NCI-H2196 (cell line): ENCODE measurements around the gene FAF1.

Experiments
- DNase-seq: peaks from one replicate; lab custom pipeline; 2025; ENCODE audit not compliant: unreplicated experiment; lab: John Stamatoyannopoulos, UW

FAF1 gene

DNA sequence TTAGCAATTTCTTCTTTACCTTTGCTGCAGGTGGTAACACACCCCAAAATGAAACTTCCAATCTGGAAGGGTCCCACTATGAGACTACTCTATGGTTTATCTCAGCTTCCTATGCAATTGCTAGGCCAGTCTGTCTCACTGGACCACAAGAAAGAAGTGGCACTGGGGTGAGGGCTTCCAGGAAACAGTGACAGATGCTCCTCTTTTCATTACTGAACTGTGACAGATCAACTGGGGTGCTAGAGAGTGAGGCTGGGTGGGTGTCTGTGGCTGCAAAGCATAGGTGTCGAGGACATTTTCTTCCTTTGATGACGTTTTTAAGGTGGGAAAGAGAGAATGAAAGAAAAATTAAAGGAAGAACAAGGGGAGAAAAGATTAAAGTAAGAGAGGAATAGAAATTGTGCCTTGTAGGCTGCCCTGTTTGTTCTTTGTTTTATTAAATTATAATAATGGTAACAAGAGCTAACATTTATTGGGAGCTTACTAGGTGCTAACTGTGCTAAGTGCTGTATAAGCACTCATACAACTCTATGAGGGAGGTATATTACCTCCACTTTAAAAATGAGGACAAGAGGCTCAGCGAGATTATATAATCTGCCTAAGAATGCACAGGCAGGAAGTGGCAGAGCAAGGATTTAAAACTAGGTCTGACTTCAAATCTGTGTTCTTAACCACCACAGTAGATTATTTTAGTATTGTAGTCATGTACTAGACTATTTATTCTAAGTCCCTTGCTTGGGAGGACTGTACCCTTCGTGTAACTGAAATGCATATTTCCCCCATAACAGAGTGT lies 509.0 kb downstream of the FAF1 start:
- DNase-seq, result no peak

- no peak for DNase-seq
Measured at GRCh38 chr1:50447961-50448360, 512.1 kb downstream of the FAF1 start.

DNA sequence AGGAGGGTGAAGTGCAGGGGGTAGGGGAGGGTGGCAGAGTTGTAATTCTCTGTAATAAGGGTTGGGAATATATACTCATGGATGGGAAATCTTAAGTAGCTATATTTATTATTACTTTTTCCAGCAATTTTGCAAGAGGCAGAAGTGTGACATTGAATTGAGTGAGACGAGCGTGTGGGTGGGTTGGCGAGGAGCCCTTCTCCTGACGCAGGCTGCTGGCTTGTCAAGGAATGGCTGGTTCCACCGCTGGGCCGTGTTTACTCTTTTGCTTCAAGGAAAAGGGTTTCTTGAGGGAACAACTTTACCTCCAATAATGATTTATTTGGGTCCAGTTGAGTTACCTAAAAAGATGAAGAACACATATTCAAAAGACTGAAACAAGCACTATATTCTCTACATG lies 518.9 kb downstream of the FAF1 start:
- DNase-seq, result no peak

DNA sequence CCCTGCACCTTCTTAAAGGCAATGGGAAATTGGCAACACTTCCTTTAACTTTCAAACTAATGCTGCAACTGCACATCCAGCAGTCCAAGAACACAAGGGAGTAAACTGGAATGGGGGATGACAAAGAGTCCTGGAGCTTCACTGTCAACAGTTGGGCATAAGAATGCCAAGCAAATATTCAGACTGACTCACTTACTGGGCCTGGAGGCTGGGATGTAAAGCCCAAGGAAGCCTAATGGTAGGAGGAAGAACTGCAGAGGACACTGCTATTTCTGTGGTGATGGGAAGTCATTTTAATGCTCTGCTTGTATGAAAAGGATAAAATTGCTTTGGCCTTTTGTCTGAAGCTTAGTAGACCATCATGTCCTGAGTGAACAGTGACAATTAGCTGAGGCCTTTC lies 521.1 kb downstream of the FAF1 start:
- DNase-seq, result no peak

- no peak for DNase-seq
Measured at GRCh38 chr1:50436489-50436888, 523.6 kb downstream of the FAF1 start.

DNA sequence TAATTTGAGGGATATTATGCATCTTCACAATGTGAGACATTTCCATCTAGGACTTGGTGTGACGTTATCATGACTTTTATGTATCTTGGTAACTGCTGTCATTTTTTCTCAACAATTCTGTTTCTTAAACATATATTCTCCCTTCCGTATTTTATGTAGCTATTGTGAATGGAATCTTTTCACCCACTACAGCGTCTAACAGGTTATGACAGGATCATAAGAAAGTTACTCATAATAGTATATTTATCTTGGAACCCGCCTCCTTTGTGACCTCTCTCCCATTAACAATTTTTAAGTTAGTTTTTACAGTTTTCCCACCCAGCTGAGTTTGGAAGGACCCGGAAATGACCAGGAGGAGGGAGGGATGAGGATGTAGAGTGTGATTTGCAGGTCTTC lies 530.1 kb downstream of the FAF1 start:
- no peak for DNase-seq

DNA sequence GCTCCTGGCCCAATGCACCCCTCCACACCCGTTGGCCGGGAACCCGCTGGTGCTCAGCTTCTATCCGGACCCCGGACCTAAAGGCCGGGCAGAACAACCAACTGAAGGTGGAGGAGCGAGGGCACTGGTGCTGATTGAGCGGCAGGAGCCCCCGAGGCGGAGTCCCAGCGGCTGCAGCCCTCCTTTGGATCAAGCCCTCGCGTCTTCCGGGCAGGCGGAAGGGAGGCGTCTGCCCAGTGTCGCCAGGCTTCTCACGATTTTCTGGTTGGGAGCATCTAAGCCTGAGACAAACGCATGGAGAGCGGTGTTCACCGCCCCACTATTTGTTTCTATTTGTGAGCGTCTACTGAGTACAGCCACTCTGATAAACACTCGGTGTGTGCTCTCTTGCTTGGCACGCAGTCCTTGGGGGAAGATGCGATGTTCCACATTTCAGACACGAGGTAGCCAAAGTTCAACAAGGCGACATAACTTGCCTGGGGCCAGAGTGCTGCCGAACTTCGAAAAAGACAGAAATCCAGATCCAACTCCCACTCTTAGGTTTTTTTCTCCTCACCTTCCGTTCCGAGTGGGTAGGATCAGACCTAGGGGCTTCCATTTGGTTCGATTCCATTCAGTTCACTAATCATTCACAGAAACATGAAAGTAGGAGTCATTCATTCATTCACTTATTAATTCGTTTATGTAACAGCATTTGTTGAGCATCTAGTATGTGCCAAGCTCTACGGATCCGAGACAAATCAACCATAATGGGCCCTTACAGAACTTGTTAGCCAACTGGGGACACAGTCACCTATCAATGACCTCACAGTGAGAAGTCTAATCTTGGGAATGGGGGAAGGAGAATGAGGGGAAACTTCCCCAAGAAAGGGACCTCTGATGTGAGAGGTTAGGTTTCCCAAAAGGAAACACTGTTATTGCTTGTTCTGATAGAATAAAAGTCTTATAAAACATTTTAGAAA lies 532.0 kb downstream of the FAF1 start:
- DNase-seq, result no peak

DNA sequence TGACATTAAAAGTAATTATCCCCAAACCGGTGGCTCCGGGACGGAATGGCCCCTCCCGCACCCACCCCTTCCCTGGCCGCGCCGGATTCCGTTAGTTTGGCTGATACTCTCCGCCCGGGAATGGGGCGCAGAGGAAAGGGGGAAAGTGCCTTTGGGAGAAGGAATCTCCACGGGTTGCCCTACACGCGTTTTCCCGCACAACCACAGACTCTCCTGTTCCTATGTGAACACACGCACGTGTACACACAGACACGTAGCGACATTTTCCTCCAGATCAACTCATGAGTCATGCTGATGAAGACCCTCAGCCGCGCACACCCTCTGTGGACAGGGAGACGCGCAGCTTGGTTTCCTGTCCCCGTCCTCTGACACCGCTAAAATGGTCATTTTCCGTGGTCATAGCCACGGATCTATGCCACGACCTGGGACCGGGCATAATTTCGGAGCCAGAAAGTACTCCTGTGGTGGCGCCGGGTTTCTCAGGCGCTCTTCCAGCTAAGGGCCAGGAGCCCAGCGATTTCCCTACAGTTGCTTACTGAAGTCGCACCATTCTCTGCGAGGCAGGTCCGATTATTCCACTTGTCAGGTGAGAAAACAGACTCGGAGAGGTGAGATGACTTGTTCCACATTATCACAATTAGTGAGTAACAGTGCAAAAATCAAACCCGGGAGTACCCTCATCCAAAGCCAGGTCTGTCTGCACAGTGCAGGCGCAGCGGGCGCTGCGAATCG lies 532.8 kb downstream of the FAF1 start:
- DNase-seq, result no peak

- no peak for DNase-seq
Measured at GRCh38 chr1:50426702-50427085, 533.4 kb downstream of the FAF1 start.

DNA sequence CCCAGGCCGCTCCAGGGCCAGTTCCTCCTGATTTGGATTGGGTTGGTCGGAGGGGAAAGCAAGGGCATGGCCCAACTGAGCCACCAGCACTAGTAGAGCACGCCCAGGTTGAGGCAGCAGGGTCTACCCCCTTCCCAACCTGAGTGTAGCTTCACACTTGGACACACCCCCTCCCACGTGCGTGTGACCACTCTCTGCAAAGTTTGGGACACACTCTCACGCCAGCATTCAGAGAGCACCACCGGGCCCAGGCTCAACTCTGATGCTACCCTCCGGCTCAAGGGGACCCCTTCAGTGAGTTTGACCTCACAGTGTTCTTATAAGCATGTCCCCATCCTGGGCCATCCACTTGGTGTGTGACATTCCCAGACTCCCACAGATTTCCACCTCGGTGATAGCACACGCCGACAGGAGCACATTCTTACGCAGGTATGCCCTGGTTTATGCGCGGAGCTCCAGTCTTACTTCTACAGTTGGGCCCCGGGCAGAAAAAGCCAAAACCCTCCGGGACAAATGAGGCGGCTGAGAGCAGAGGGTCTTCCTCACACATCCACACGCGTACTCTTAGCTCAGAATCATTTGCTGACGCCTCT lies 533.9 kb downstream of the FAF1 start:
- DNase-seq, result no peak

DNA sequence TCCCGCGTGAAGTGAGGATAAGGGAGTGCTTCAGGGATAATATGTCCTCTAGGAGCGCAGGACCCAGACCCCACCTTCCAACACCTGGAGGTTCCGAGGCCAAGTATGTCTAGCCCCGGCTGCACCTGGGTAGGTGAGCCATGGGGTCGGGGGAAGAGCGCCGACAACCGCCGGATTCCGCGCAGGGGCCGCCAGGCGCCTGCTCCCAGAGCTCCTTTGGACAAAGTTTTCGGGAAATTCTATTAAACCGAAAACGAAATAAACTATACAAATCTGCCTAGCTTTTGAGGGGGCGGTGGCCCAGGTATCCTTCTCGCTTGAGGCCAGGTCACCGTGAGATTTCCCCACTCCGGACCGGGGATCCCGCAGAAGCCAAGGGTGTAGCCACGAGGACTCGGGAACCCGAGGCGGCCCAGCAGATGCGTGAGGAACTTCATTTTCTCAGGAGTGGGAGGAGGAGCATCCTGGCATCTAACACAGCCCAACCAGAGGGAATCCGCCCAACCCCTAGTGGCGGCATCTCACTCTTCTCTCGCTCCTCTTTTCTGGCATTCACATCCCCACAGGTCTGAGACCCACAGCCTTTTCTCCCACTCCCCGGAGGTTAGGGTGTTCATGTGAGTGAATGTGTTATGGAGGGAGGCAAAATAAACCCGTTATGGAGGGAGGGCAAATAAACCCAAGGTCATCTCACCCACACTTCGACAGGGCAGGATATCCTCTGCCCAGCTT lies 534.5 kb downstream of the FAF1 start:
- no peak for DNase-seq

GRCh38 chr1:50424884-50425375 lies 535.1 kb downstream of the FAF1 start:
- no peak for DNase-seq

DNA sequence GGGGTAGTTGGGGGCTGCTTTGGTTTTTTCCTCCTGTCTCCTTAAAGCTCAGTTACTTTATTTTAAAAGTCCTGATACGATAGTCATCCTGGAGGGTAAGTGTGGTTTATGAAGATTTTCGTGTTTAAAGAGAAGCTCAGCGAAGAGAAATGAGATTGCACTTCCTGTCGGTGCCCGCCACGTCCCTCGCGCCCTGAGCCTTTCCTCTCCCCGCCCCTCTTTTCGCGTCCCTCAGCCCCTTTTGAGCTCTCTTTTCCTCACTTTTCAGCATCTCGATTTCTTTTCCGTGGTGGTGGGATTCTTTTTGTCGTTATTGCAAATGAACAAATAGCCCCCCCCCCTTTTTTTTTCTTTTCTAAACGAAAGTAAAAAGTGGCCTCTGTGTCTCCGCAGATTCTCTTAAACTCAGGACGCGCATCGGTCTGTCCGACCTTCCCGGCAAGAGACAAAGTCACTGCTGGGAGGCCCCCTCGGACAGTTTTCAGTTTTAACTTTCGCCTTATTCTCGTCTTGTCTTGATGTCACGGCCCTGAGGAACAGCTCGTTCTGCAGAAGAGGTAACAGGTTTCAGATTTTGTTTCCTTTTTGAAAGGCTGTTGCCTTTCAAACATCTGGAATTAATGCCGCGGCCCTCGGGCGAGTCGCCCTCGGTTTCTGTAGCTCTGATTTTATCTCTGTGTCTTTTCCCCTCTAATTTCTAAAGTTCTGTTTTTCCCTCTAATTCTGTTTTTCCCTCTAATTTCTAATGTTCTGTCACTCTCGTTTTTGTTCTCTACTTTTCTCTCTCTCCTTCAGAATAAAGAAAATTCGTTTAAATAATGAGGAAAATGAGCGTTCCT lies 535.8 kb downstream of the FAF1 start:
- DNase-seq, result no peak

DNA sequence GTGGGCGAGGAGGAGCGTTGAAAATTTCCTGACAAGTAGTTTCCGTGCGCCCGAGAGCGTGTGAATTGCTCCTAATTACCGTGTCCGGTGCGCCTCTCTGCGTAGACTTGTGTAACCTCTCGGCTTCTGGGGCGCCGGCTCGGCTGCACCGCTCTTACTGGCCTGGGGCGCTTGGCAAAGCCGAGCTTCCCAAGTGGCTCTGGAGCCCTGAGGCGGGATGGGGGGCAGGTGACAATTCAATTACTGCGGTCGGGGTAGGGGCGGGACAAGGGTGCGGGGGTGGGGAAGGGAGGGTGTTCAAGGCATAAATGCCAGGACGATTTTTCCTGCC lies 536.4 kb downstream of the FAF1 start:
- DNase-seq, result no peak

- peak; percentile 71 for DNase-seq
Measured at GRCh38 chr1:50422946-50423669, 537.0 kb downstream of the FAF1 start, which contains the start of gene DMRTA2. DMRTA2 (minus strand) TSS chr1:50423443; CDS start chr1:50421536, 1,907 bp downstream.

- DNase-seq, result no peak
Measured at GRCh38 chr1:50422675-50422945, 537.5 kb downstream of the FAF1 start.

- no peak for DNase-seq
Measured at GRCh38 chr1:50421768-50422674, 538.0 kb downstream of the FAF1 start.

- DNase-seq, result no peak
Measured at GRCh38 chr1:50421366-50421748, 538.7 kb downstream of the FAF1 start.
